AG08395 (cell line): ENCODE data around the gene FBXO48.

Source experiments
- DNase-seq: peaks from one replicate; pipeline ENCODE4 v3.0.0; 2012; ENCODE audit warnings: mixed read lengths, low spot score

The FBXO48 gene

DNA sequence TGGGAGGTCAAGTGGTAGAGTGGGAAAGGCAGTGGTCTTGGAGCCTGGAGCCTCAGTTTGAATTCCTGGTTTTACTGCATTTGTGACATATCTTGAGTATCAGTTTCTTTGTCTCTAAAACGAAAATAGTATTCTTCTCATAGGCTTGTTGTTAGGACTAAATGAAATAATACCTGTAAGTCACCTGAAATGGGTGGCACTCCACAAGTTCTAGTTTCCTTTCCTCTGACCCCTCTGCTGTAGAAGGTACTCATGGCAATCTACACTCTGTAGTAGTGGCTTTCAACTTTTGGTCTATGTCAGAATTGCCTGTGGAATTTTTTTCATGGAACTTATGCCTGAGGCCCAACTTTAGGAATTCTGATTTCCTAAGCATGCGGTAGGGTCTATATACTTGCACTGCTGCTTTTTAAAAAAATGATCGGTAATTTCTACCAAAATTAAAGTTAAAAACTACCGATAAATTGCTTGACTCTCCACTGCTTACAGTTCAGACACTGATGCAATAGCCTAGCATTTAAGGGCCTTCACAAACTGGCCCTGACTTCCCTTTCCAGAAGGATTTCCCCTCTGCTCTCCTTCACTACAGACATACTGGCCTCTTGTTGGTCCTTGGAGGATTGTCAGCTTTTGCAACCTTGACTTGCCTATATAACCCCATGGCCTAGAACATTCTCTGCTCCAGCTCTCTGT, 54.8 kb downstream of the FBXO48 start:
- DNase-seq: no peak

DNA sequence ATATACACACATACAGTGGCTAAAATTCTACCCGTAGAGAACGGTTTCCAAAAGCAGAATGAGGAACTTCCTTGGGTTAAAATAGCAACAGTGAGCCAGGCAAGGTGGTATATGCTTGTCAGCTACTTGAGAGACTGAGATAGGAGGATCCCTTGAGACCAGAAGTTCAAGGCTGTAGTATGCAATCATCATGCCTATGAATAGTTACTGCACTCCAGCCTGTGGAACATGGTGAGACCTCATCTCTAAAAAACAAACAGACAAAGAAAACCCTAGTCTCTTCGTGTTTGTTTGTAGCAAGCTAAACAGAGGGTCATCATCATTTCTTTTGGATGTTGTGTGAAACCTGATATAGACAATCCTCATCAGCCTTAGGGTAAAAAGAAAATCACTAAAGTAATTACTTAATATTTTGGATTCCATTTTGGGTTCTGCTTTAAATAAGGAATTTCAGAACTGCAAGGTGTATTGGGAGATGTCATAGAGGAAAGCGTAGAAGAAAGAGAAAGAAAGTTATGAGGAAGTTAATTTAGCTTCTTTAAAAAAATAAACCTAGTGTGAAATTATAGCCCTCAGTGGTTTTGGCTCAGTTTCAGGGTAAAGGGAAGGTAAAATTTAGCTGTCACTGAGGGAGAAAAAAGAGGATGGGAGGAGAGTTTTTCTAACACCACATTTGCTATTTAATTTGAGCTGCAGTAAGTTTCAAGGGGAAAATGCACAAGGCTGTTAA, 55.5 kb downstream of the FBXO48 start:
- no peak for DNase-seq
